Dendritic cell treated with granulocyte-macrophage colony-stimulating factor and Interleukin-4, amounts not matched to agents 40 ng/mL and 50 ng/mL, for 4 days (primary cell): ENCODE data around the gene ST3GAL6.

Experiments used
- H3K27ac Mint-ChIP-seq: one replicate; pipeline ENCODE4 v1.8.0; 2022; ENCODE audit warnings: mild to moderate bottlenecking, mixed read lengths
- H3K27me3 Mint-ChIP-seq: one replicate; pipeline ENCODE4 v1.8.0; 2022; ENCODE audit warnings: mild to moderate bottlenecking, mixed read lengths
- H3K36me3 Mint-ChIP-seq: one replicate; pipeline ENCODE4 v1.8.0; 2022; ENCODE audit warnings: low read depth, mixed read lengths
- H3K4me1 Mint-ChIP-seq: one replicate; pipeline ENCODE4 v1.8.0; 2022; ENCODE audit warnings: low read depth, mixed read lengths
- H3K4me3 Mint-ChIP-seq: one replicate; pipeline ENCODE4 v1.8.0; 2022; ENCODE audit warnings: mild to moderate bottlenecking, moderate library complexity, mixed read lengths
- H3K9me3 Mint-ChIP-seq: one replicate; pipeline ENCODE4 v1.8.0; 2022; ENCODE audit warnings: mixed read lengths
- intact Hi-C: fragments of 100-400 bp; cut with micrococcal nuclease; formaldehyde crosslinking; loops from one replicate; pipeline ENCODE4 v1.15.0; 2022

ST3GAL6 gene

GRCh38 chr3:98843266-98843959 lies 80.3 kb downstream of the ST3GAL6 start:
- no peak overlapping the region for H3K4me3 Mint-ChIP-seq
- H3K9me3 Mint-ChIP-seq = no peaks in the 10 kb centered on the region
- H3K27ac Mint-ChIP-seq = no peak overlapping the region
- intact Hi-C loops = no loop called here
- no peaks in the 10 kb centered on the region for H3K27me3 Mint-ChIP-seq
- peaks cover 3% of the 10 kb centered on the region for H3K36me3 Mint-ChIP-seq
- no peaks in the 10 kb centered on the region for H3K4me1 Mint-ChIP-seq
